ENCODE measurements around the gene PRKN.

DNA sequence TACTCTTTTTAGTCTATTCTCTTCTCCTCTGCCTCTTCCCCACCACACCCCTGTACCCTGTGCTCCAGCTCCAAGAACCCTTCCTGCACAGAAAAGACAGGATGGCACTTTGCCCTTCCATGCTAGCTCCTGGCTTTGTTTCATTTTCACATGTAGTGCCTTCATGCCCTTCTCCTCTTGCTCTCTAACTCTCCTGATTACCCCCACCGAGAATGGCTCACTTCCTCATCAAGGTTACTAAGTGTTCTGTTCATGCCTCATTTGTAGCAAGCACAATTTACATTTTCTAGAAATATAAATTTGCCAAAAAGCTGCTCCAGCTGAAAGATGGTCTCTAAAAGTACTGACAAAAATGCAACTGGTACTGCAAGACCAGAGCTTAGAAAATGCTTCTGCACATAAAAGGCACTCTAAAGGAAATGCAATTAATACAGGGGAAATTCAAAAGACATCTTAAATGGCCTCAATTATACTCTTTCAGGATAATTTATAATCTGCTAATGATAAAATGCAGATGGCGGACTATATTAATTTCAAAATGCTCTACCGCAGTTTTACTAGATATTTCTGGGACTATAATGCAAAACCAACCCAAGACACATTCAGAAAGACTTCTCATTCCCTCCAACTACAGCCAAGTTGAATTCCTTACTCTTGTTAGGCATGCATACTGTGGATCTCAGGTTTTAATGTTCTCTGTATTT is 570.2 kb downstream of the PRKN start:
- TF ChIP-seq EZH2 (IDR thresholded peaks at IDR 0.05; ENCODE audit: borderline replicate concordance) (no peak), CTCF (IDR thresholded peaks at IDR 0.05; ENCODE audit: poor library complexity) (no peak)
